Stimulated activated CD4-positive, alpha-beta T cell treated with anti-CD3 and anti-CD28 coated beads, Interleukin-15, amount 100 ng/mL, for 48 hours (primary cell): ENCODE results near the gene LHX5.

ENCODE experiments used
- DNase-seq, 2 donors: peaks; one replicate each; pipeline ENCODE4 v3.0.0-alpha.2; 2020; ENCODE audit warnings: low read depth in 2 of 2

LHX5 gene

DNA sequence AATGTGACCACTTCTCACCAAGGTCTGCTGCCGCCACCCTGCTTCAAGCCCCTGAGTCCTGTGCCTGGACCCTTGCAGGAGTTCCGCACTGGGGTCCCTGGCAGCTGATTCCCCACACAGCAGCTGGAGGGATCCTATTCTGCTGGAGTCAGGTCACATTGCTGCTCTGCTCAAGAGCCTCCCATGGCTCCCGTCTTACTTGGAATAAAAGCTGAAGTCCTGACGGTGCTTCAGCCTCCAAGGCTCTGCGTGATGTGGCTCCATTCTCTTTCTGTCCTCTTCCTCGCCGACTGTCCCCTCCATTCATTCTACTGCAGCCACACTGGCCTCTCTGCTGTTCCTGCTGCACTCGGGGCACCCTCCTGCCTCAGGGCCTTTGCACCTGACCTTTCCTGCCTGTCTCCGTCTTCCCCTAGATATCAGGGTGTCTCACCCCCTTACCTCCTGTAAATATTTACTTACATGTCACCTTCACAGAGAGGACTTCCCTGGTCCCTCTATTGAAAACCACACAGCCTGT, 57.1 kb downstream of the LHX5 start:
- DNase-seq = no peak

DNA sequence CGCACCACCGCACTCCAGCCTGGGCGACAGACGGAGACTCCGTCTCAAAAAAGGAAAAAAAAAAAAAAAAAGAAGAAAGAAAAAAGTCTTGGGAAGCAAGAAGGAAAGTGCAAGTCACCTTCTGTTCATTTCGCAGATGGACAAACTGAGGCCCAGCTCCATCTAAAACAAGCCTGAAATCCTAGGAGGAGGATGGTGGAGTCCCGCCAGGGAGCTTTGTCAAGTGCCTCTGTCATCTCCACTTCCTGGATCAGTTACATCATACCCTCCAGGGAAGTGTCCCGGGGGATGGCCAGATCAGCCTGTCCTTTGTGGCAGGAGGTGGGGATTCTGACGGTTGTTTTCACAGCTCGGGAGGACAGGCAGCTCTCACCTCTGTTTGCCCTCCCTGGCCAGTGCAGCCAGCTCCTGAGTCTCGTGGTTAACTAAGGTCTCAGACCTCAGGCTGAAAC, 58.2 kb downstream of the LHX5 start:
- no peak for DNase-seq
